SKM-1 (cell line): ENCODE results near the gene SESN1.

Source experiments
- DNase-seq: peaks from one replicate; lab custom pipeline; 2025; ENCODE audit not compliant: unreplicated experiment; lab: John Stamatoyannopoulos, UW

The SESN1 gene

GRCh38 chr6:109062216-109062615, 32.4 kb downstream of the SESN1 start:
- no peak for DNase-seq

GRCh38 chr6:109060571-109060970, 34.1 kb downstream of the SESN1 start:
- DNase-seq: no peak

- peak; percentile 33 for DNase-seq
Observed at GRCh38 chr6:109059571-109060021, 35.0 kb downstream of the SESN1 start.

GRCh38 chr6:109059153-109059552, 35.5 kb downstream of the SESN1 start:
- no peak for DNase-seq

GRCh38 chr6:109058620-109059019, 36.0 kb downstream of the SESN1 start:
- DNase-seq: no peak

- no peak for DNase-seq
Observed at GRCh38 chr6:109056661-109057060, 38.0 kb downstream of the SESN1 start.

GRCh38 chr6:109055771-109056235, 38.8 kb downstream of the SESN1 start:
- no peak for DNase-seq

GRCh38 chr6:109053336-109053735, 41.3 kb downstream of the SESN1 start:
- no peak for DNase-seq

GRCh38 chr6:109052852-109053251, 41.8 kb downstream of the SESN1 start:
- no peak for DNase-seq

- no peak for DNase-seq
Observed at GRCh38 chr6:109052018-109052651, 42.5 kb downstream of the SESN1 start.

- no peak for DNase-seq
Observed at GRCh38 chr6:109051301-109052017, 43.2 kb downstream of the SESN1 start.

- DNase-seq: no peak
Observed at GRCh38 chr6:109050447-109051102, 44.1 kb downstream of the SESN1 start.

- DNase-seq: no peak
Observed at GRCh38 chr6:109050012-109050411, 44.6 kb downstream of the SESN1 start.

- DNase-seq: no peak
Observed at GRCh38 chr6:109048670-109049415, 45.8 kb downstream of the SESN1 start.

GRCh38 chr6:109048176-109048575, 46.5 kb downstream of the SESN1 start:
- no peak for DNase-seq

GRCh38 chr6:109045493-109045892, 49.2 kb downstream of the SESN1 start:
- no peak for DNase-seq

- no peak for DNase-seq
Observed at GRCh38 chr6:109039795-109040194, 54.9 kb downstream of the SESN1 start.

- no peak for DNase-seq
Observed at GRCh38 chr6:109038837-109039398, 55.7 kb downstream of the SESN1 start.

- DNase-seq: no peak
Observed at GRCh38 chr6:109036574-109037294, 57.9 kb downstream of the SESN1 start.

GRCh38 chr6:109034526-109034925, 60.1 kb downstream of the SESN1 start:
- DNase-seq: no peak
